ENCODE results near the gene COPS3.
A peak's percentile ranks its signal among the peaks of the same experiment; 100 is the strongest.

The COPS3 gene

GRCh38 chr17:17214646-17215436 is 66.2 kb downstream of the COPS3 start:
- no peak for DNase-seq

GRCh38 chr17:17213775-17214174 is 67.3 kb downstream of the COPS3 start:
- no peak for DNase-seq

- no peak for DNase-seq
These were observed 73.0 kb downstream of the COPS3 start for GRCh38 chr17:17207998-17208397.

DNA sequence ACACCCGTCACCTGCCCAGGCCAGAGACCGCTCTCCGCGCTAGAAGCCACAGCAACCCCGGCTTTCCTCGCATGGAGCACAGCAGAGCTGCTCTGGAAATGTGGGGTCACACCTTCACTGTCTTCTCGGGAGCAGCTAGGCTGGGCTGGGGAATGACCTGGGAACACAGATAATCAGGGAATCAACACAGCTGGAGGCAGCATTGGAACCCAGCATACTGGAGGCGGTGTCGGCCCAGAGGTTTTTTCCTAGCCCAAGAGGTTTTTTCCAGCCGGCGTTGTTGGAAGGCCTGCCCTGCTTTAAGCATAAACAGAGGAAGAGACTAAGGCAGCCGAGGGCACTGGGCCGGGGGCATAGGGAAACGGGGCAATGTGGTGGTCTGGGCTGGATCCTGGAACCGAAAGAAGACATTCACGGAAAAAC is 74.1 kb downstream of the COPS3 start:
- DNase-seq = peak; percentile 36

DNA sequence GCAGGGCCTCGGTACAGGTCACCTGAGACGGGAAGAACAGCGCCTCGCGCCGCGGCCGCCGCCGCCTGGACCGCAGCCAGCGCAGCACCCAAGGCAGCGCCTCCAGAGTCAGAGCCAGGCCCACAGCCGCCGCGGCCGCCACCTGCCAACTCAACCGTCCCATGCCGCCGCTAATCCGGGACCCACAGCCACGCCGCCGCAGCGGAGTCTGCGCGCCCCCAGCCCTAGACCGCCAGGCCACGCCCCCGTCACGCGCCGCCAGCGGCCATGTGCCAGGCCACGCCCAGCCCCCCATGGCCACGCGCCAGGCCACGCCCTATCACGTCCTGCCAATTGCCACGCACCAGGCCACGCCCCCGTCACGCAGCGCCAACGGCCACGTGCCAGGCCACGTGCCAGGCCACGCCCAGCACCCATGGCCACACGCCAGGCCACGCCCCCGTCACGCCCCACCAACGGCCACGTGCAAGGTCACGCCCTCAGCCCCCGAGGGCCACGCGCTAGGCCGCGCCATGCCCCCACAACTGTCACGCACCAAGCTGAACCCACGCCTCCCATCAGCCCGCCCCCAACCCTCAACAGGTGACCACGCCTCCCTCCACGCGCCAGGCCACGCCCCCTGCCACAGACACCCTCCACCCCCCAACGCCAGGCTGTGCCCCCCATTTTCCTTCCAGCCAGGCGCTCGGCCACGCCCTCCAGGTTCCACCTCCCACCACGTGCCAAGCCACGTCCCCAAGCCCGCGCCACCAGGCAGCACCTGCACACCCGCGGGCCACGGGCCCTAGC is 74.7 kb downstream of the COPS3 start, which contains the start of gene PLD6:
Gene PLD6 (minus strand): TSS at position 210 of the 789 bp plus-strand sequence. CDS start 47 bp downstream, at position 163.
- peak; percentile 62 for DNase-seq

DNA sequence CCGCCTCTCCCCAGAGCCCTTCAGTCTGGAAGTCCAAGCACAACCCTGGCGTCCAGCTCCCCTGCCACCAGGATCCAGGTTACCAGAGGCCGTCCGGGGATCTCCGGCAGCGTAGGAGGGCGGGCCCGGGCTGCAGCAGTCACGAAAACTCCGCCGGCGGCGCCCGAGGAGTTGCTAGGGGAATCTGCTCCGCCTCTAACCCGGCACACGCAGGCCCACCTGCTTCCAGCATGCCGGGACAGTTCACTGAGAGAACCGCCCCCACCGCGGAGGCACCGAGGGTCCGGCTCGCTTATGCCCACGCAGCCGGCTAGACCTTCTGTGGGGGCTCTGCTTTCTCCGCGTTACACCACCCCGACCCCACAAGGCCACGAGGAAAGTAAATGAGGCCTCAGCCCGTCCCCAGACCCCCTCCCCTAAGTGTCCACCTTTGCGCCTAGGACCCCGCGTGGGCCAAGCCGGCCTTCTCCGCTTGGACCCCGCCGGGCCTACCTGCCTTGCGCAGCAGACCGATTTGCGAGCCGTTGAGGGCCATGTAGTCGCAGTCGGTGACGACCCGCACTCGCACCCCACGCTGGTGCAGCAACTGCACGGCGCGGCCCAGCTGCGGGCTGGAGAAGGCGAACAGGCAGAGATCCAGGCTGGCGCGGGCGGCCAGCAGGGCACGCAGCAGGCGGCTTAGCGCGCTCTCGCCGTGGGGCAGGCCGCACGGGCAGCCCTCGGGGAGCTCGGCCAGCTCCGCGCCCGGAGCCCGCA is 75.5 kb downstream of the COPS3 start:
- DNase-seq = peak; percentile 23

DNA sequence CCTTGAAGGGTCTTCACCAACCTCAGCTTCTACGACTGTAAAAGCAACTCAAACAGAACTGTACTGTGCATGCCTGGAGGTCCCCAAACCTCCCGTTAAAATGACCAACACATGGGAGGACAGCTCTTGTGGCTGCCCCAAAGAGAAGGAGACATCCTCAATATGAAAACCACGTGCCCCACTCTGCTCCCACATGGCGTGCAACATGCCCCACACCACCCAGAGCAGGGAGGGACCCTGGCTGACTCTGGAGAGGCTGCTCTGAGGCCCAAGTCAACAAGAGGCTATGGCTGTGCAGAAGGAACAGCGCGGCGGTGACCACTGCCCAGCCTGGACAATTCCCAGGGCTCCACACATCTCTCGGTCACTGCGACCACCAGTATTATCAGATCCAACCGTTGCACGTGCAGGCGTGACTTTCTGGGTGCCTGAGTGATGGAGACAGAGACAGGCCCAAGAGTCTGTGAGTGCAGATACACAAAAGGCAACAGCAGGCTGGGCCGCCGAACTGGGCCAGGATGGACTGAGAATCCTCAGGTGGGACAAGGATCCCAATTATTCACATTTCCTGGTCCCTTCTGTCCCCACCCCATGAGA is 76.3 kb downstream of the COPS3 start:
- DNase-seq = no peak

DNA sequence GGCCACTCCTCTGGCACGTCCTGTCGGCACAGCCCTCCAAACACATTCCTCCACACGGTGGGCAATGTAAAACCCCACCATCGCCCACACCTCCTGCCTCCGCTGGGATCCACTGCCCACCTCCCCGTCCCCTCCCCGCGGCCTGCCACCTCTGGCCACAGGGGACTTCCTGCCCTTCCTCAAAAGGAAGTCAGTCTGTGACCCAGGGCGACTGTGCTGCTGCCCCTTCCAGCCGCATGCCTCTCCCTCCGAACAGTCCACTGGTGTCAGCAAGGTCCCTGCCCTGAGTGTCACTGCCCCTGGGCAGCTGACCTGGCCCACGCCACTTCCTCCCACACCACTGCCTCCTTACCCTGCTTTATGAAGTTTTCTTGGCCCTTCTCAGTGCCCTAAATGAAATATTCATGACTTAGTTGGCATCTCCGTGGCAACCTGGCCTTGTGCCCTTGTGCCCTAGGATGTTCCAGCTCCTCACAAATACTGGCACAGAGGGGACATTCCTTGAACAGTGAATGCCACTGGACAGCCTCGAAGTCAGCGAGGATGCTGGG is 76.9 kb downstream of the COPS3 start:
- DNase-seq = no peak

GRCh38 chr17:17203173-17203730 is 77.8 kb downstream of the COPS3 start:
- DNase-seq = no peak

DNA sequence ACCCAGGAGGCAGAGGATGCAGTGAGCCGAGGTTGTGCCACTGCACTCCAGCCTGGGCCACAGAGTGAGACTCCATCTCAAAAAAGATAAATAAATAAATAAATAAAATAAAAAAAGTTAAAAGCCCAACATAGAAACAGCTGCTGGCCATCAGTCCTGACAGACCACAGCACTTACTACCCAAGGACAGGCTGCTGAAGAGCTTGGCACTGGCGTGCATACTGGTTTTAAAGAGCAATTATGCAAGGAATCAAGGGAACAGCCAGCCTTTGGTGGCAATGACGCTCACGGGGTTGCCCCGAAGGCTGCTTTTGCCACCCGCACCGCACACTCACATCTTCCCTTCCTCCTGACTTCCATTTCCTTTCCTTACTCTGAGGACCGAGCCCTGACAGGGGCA is 79.1 kb downstream of the COPS3 start:
- no peak for DNase-seq

DNA sequence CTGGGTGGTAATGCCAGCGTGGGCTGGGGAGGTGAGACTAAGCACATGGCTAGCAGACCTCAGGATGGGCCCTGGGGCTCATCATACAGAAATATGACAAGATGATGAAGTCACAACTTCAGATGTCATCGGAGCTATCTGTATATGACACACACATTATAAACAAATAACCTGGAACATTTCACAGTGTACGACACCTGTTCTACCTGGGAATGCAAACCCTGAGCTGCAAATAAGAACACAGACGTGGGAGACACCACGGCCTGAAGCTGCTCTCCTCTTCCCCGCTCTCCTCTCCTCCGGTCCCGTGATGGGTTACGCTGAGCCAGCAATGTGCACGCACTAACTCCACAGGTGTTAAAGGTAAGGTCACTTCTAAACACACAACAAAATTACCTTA is 79.8 kb downstream of the COPS3 start:
- no peak for DNase-seq

DNA sequence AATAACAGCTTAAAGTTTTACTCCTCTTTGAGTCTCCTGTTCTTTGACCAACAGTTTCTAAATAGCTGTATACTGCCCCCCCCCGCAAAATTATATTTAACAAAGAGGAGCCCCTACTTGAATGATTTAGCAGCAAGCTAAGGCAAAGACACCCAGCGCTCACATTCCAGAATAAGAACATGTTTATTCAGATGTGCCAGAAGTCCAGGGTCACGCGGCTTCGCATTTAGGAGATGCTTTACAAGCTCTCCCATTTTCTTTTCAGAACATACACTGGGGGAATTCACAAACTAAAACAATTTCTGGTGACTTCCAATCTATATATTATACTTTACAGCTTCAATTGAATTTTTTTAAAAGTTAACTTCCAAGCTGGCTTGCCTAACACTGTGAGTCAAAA is 80.2 kb downstream of the COPS3 start:
- no peak for DNase-seq

DNA sequence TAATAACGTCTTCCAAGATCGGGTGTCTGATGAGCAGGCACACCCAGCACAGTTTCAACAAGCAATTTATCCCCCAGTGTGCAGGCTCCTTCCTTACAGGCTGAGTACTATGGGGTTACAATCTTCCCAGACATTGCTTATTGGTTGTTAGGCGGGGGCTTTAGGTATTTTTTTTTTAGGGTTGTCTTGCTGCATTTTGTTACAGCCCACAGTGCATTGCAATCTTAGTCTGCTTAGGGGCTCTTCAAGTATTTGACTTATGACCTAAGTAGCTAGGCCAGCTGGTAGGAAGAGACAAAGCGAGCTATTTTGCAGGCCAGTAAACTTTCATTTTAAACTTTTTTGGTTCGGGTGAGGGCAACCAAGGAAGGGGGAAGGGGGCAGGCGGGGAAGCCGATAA is 80.7 kb downstream of the COPS3 start:
- DNase-seq = no peak

GRCh38 chr17:17198281-17198680 is 82.8 kb downstream of the COPS3 start:
- DNase-seq = no peak

GRCh38 chr17:17196776-17197175 is 84.3 kb downstream of the COPS3 start:
- no peak for DNase-seq
